Central memory CD8-positive, alpha-beta T cell (primary cell): Measurements from ENCODE around the gene DOK3.

Source experiments
- ATAC-seq: fragments of 150-1000 bp; cut with Tn5 transposase; replicated peaks from 2 replicates; pipeline ENCODE4 v1.10.0; 2022; ENCODE audit warnings: mild to moderate bottlenecking, moderate FRiP score, moderate number of reproducible peaks; ENCODE audit not compliant: poor library complexity, severe bottlenecking; ENCODE audit errors: extremely low read depth
- DNase-seq, 2 donors: peaks; one replicate each; pipeline ENCODE4 v3.0.0; 2021; ENCODE audit warnings: low spot score in 2 of 2
- H3K27ac Mint-ChIP-seq: one replicate; pipeline ENCODE4 v1.8.0; 2022; ENCODE audit warnings: low read depth, mild to moderate bottlenecking, moderate library complexity, mixed read lengths
- H3K27me3 Mint-ChIP-seq: one replicate; pipeline ENCODE4 v1.8.0; 2022; ENCODE audit warnings: mixed read lengths
- H3K36me3 Mint-ChIP-seq: one replicate; pipeline ENCODE4 v1.8.0; 2022; ENCODE audit warnings: mild to moderate bottlenecking, moderate library complexity, mixed read lengths; ENCODE audit not compliant: insufficient read depth
- H3K4me1 Mint-ChIP-seq: one replicate; pipeline ENCODE4 v1.8.0; 2022; ENCODE audit warnings: mixed read lengths
- H3K4me3 Mint-ChIP-seq: one replicate; pipeline ENCODE4 v1.8.0; 2022; ENCODE audit warnings: mild to moderate bottlenecking, moderate library complexity, mixed read lengths
- H3K9me3 Mint-ChIP-seq: one replicate; pipeline ENCODE4 v1.8.0; 2022; ENCODE audit warnings: mixed read lengths

The DOK3 gene

GRCh38 chr5:177529247-177530203, 19.9 kb upstream of the DOK3 start:
- H3K36me3 Mint-ChIP-seq, result peaks cover 9% of the 10 kb centered on the region
- H3K4me1 Mint-ChIP-seq, result peaks cover 5% of the 10 kb centered on the region
- no peaks in the 10 kb centered on the region for H3K27me3 Mint-ChIP-seq
- DNase-seq, result no peak
- no peak overlapping the region for H3K27ac Mint-ChIP-seq
- no peak for ATAC-seq
- no peak overlapping the region for H3K4me3 Mint-ChIP-seq
- no peaks in the 10 kb centered on the region for H3K9me3 Mint-ChIP-seq

GRCh38 chr5:177528631-177529030, 19.0 kb upstream of the DOK3 start:
- Mint-ChIP-seq H3K27me3 (no peaks in the 10 kb centered on the region), H3K27ac (no peak overlapping the region), H3K4me1 (peaks cover 5% of the 10 kb centered on the region), H3K4me3 (no peak overlapping the region), H3K36me3 (peaks cover 9% of the 10 kb centered on the region), H3K9me3 (no peaks in the 10 kb centered on the region)
- no peak for ATAC-seq
- DNase-seq, result no peak

GRCh38 chr5:177527595-177527994, 18.0 kb upstream of the DOK3 start:
- H3K27ac Mint-ChIP-seq, result no peak overlapping the region
- H3K9me3 Mint-ChIP-seq, result no peaks in the 10 kb centered on the region
- H3K4me3 Mint-ChIP-seq, result no peak overlapping the region
- ATAC-seq (no peak), DNase-seq (no peak)
- H3K4me1 Mint-ChIP-seq, result peaks cover 10% of the 10 kb centered on the region
- H3K27me3 Mint-ChIP-seq, result no peaks in the 10 kb centered on the region
- H3K36me3 Mint-ChIP-seq, result peaks cover 7% of the 10 kb centered on the region

GRCh38 chr5:177526791-177527190, 17.2 kb upstream of the DOK3 start:
- H3K4me1 Mint-ChIP-seq, result peaks cover 7% of the 10 kb centered on the region
- ATAC-seq (no peak), DNase-seq (no peak)
- H3K9me3 Mint-ChIP-seq, result no peaks in the 10 kb centered on the region
- no peak overlapping the region for H3K4me3 Mint-ChIP-seq
- H3K36me3 Mint-ChIP-seq, result peaks cover 10% of the 10 kb centered on the region
- H3K27me3 Mint-ChIP-seq, result no peaks in the 10 kb centered on the region
- H3K27ac Mint-ChIP-seq, result no peak overlapping the region

- ATAC-seq, result no peak
- no peak overlapping the region for H3K27ac Mint-ChIP-seq
- no peaks in the 10 kb centered on the region for H3K27me3 Mint-ChIP-seq
- no peak overlapping the region for H3K4me3 Mint-ChIP-seq
- peaks cover 12% of the 10 kb centered on the region for H3K4me1 Mint-ChIP-seq
- DNase-seq, result no peak
- peaks cover 12% of the 10 kb centered on the region for H3K36me3 Mint-ChIP-seq
- H3K9me3 Mint-ChIP-seq, result no peaks in the 10 kb centered on the region
Observed at GRCh38 chr5:177526191-177526590, 16.6 kb upstream of the DOK3 start.

- no peak for DNase-seq
- no peaks in the 10 kb centered on the region for H3K27me3 Mint-ChIP-seq
- H3K27ac Mint-ChIP-seq, result no peak overlapping the region
- H3K4me1 Mint-ChIP-seq, result peaks cover 23% of the 10 kb centered on the region
- no peaks in the 10 kb centered on the region for H3K9me3 Mint-ChIP-seq
- H3K4me3 Mint-ChIP-seq, result no peak overlapping the region
- no peak for ATAC-seq
- H3K36me3 Mint-ChIP-seq, result peaks cover 10% of the 10 kb centered on the region
Observed at GRCh38 chr5:177524941-177525655, 15.5 kb upstream of the DOK3 start.

GRCh38 chr5:177524539-177524900, 14.9 kb upstream of the DOK3 start:
- peak overlapping the region; percentile 32 for H3K27ac Mint-ChIP-seq
- H3K4me3 Mint-ChIP-seq, result no peak overlapping the region
- ATAC-seq, result no peak
- DNase-seq, result no peak
- H3K4me1 Mint-ChIP-seq, result peaks cover 28% of the 10 kb centered on the region
- no peaks in the 10 kb centered on the region for H3K9me3 Mint-ChIP-seq
- no peaks in the 10 kb centered on the region for H3K27me3 Mint-ChIP-seq
- peaks cover 11% of the 10 kb centered on the region for H3K36me3 Mint-ChIP-seq

GRCh38 chr5:177523711-177524538, 14.3 kb upstream of the DOK3 start:
- peaks cover 28% of the 10 kb centered on the region for H3K4me1 Mint-ChIP-seq
- H3K27me3 Mint-ChIP-seq, result no peaks in the 10 kb centered on the region
- no peaks in the 10 kb centered on the region for H3K9me3 Mint-ChIP-seq
- peaks cover 12% of the 10 kb centered on the region for H3K36me3 Mint-ChIP-seq
- ATAC-seq (no peak), DNase-seq (no peak)
- peak overlapping the region; percentile 32 for H3K27ac Mint-ChIP-seq
- H3K4me3 Mint-ChIP-seq, result no peak overlapping the region

GRCh38 chr5:177520916-177521513, 11.4 kb upstream of the DOK3 start:
- Mint-ChIP-seq H3K4me1 (peaks cover 45% of the 10 kb centered on the region), H3K9me3 (no peaks in the 10 kb centered on the region), H3K36me3 (peaks cover 21% of the 10 kb centered on the region), H3K4me3 (no peak overlapping the region), H3K27ac (peak overlapping the region; percentile 86), H3K27me3 (no peaks in the 10 kb centered on the region)
- DNase-seq (no peak), ATAC-seq (no peak)

- H3K4me3 Mint-ChIP-seq, result no peak overlapping the region
- no peak for ATAC-seq
- no peak for DNase-seq
- H3K9me3 Mint-ChIP-seq, result no peaks in the 10 kb centered on the region
- peaks cover 52% of the 10 kb centered on the region for H3K4me1 Mint-ChIP-seq
- H3K27me3 Mint-ChIP-seq, result no peaks in the 10 kb centered on the region
- H3K36me3 Mint-ChIP-seq, result peaks cover 22% of the 10 kb centered on the region
- peak overlapping the region; percentile 86 for H3K27ac Mint-ChIP-seq
Observed at GRCh38 chr5:177520271-177520670, 10.6 kb upstream of the DOK3 start.

GRCh38 chr5:177519463-177520235, 10.0 kb upstream of the DOK3 start:
- Mint-ChIP-seq H3K36me3 (peaks cover 24% of the 10 kb centered on the region), H3K27me3 (no peaks in the 10 kb centered on the region), H3K4me1 (peaks cover 52% of the 10 kb centered on the region), H3K27ac (peak overlapping the region; percentile 86), H3K4me3 (peak overlapping the region; percentile 29), H3K9me3 (no peaks in the 10 kb centered on the region)
- DNase-seq (no peak), ATAC-seq (no peak)
